ENCODE results near the gene TUBA1C. TPM values are rescaled to one million over a fixed set of nuclear protein-coding genes. Genes with fewer than 3 reads are reported as not detected.
"Not testable (repeated sequence)": the region's sequence is repeated elsewhere in the genome, so short reads cannot be mapped to it uniquely, and the experiment has no call there.

TUBA1C gene
- total RNA-seq, 1 donor from 2014 or later, result 355 TPM

DNA sequence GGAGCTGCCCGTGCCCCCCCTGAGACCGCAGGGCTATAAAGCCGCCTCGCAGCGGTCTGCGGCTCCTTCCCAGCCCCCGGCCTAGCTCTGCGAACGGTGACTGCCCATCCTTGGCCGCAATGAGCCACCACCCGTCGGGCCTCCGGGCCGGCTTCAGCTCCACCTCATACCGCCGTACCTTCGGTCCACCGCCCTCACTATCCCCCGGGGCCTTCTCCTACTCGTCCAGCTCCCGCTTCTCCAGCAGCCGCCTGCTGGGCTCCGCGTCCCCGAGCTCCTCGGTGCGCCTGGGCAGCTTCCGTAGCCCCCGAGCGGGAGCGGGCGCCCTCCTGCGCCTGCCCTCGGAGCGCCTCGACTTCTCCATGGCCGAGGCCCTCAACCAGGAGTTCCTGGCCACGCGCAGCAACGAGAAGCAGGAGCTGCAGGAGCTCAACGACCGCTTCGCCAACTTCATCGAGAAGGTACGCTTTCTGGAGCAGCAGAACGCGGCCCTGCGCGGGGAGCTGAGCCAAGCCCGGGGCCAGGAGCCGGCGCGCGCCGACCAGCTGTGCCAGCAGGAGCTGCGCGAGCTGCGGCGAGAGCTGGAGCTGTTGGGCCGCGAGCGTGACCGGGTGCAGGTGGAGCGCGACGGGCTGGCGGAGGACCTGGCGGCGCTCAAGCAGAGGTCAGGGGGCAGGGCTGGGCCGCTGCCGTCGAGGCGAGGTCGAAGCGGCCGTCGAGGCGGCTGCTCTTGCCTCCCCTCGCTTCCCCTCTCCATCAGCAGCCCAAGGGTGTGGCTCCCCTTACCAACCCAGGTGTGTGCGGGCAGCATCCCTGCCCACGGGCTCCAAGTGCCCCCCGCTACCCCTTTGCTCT lies 30.4 kb downstream of the TUBA1C start, which contains the start of gene PRPH:
Gene PRPH (plus strand): TSS at position 66 of the 855 bp plus-strand sequence. CDS start 54 bp downstream, at position 120.
- H3K4me3 Mint-ChIP-seq (ENCODE audit: low read depth), result no peak within 1 kb of the TSS
- no peak for DNase-seq (ENCODE audit: low spot score)
- H3K9me3 Mint-ChIP-seq, result no peaks in the 10 kb centered on the region
- H3K36me3 Mint-ChIP-seq (ENCODE audit: low read depth), result no peaks in the 10 kb centered on the region
- no peak within 1 kb of the TSS for H3K27ac Mint-ChIP-seq
- peaks cover 17% of the 10 kb centered on the region for H3K4me1 Mint-ChIP-seq (ENCODE audit: low read depth)
- peaks cover 53% of the 10 kb centered on the region for H3K27me3 Mint-ChIP-seq (ENCODE audit: low read depth)
- intact Hi-C loops (cut with micrococcal nuclease), result loop anchor here (5.0 kb wide), 1 partner anchor 217 kb away; no protein-coding TSS in a partner anchor

DNA sequence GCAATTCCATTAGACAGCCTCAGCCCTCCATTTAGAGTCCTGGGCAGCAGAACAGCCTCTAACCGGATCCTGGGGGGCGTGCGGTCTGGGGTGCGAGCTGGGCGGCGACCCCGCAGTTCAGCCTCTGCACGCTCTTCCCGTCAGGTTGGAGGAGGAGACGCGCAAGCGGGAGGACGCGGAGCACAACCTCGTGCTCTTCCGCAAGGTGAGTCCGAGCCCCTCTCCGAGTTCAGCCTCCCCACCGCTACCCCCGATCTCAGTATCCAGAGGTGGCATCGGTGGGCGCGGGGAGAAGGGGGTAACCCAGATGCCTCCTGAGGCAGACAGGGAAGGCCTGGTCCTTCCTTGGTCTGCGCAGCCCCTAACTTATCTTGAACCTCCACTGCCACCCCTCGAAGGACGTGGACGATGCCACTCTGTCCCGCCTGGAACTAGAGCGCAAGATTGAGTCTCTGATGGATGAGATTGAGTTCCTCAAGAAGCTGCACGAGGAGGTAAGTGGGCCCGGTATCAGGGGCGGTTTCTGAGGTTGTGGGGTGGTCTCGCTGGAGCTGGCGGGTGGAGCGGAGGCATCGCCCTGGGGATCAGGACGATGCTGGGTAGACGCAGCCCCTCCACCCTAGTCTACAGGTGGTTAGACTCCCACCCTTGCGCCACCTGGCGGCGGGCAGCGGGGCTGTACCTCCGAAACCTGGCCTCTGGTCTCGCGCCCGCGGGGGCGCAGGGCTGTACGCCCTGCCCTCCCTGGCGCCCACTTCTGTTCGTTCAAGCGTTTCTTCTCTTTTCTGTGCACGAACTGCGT lies 31.4 kb downstream of the TUBA1C start:
- Mint-ChIP-seq H3K27ac (no peak overlapping the region), H3K4me1 (ENCODE audit: low read depth) (peaks cover 17% of the 10 kb centered on the region), H3K36me3 (ENCODE audit: low read depth) (no peaks in the 10 kb centered on the region), H3K9me3 (no peaks in the 10 kb centered on the region), H3K4me3 (ENCODE audit: low read depth) (peak overlapping the region; percentile 57), H3K27me3 (ENCODE audit: low read depth) (peaks cover 52% of the 10 kb centered on the region)
- intact Hi-C loops (cut with micrococcal nuclease), result loop anchor here (1.0 to 5.0 kb wide), 2 partner anchors 46 to 216 kb away; no protein-coding TSS in a partner anchor
- DNase-seq (ENCODE audit: low spot score), result peak; percentile 56

DNA sequence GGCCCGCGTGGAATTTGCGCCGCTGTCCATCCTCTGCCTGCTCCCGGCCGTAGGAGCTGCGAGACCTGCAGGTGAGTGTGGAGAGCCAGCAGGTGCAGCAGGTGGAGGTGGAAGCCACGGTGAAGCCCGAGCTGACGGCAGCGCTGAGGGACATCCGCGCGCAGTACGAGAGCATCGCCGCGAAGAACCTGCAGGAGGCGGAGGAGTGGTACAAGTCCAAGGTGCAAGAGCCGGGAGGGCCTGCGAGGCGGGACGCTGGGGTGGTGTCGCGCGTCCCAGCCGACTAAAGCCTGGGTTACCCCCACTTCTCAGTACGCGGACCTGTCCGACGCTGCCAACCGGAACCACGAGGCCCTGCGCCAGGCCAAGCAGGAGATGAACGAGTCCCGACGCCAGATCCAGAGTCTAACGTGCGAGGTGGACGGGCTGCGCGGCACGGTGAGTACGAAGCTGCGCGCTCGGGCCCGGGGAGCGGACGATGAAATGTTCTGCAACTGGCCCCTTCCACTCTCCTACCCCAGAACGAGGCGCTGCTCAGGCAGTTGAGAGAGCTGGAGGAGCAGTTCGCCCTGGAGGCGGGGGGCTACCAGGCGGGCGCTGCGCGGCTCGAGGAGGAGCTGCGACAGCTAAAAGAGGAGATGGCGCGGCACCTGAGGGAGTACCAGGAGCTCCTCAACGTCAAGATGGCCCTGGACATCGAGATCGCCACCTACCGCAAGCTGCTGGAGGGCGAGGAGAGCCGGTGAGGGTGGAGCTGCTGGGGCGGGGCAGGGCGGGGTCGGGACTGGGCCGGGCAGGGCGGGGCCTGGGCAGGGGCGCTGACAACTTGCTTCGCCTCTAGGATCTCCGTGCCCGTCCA lies 32.2 kb downstream of the TUBA1C start:
- Mint-ChIP-seq H3K27ac (no peak overlapping the region), H3K36me3 (ENCODE audit: low read depth) (no peaks in the 10 kb centered on the region), H3K4me1 (ENCODE audit: low read depth) (peaks cover 23% of the 10 kb centered on the region), H3K9me3 (no peaks in the 10 kb centered on the region), H3K27me3 (ENCODE audit: low read depth) (peaks cover 46% of the 10 kb centered on the region), H3K4me3 (ENCODE audit: low read depth) (peak overlapping the region; percentile 57)
- peak; percentile 36 for DNase-seq (ENCODE audit: low spot score)
- intact Hi-C loops (cut with micrococcal nuclease), result loop anchor here (1.0 to 5.0 kb wide), 3 partner anchors 9 to 215 kb away; no protein-coding TSS in a partner anchor

DNA sequence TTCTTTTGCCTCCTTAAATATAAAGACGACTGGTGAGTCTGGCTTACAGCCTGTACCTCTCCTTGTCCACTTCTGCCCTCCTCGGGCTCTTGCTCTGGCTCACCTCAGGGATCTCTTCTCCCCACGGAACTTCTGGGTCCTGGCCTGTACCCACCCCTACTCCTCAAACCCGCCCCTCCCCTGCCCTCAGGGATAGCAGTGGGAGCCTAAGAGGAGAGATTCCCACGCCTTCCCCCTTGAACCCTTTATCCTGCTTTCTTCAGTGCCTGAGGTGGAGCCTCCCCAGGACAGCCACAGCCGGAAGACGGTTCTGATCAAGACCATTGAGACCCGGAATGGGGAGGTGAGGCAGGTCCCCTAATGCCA lies 32.8 kb downstream of the TUBA1C start:
- peaks cover 23% of the 10 kb centered on the region for H3K4me1 Mint-ChIP-seq (ENCODE audit: low read depth)
- no peak for DNase-seq (ENCODE audit: low spot score)
- peak overlapping the region; percentile 52 for H3K4me3 Mint-ChIP-seq (ENCODE audit: low read depth)
- intact Hi-C loops (cut with micrococcal nuclease), result loop anchor here (1.0 to 5.0 kb wide), 2 partner anchors 9 to 215 kb away; no protein-coding TSS in a partner anchor
- no peaks in the 10 kb centered on the region for H3K36me3 Mint-ChIP-seq (ENCODE audit: low read depth)
- H3K9me3 Mint-ChIP-seq, result no peaks in the 10 kb centered on the region
- H3K27me3 Mint-ChIP-seq (ENCODE audit: low read depth), result peaks cover 46% of the 10 kb centered on the region
- H3K27ac Mint-ChIP-seq, result no peak overlapping the region

DNA sequence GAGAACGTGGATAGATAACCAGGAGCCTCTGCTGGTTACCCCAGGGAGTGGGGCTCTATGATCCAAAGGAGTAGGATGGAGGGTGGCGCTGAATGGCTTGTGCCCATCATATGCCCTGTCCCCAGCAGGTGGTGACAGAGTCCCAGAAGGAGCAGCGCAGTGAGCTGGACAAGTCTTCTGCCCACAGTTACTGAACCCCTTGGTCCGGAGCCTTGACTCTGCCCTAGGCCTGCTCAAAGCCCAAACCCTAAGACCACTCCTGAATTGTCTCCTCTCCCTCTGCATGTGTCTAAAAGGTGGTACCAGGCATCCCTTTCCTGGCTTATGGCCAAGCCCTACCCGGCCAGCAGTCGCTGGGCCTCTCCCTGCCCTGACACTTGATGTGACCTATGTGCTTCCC lies 33.3 kb downstream of the TUBA1C start:
- Mint-ChIP-seq H3K36me3 (ENCODE audit: low read depth) (no peaks in the 10 kb centered on the region), H3K4me1 (ENCODE audit: low read depth) (peaks cover 23% of the 10 kb centered on the region), H3K9me3 (no peaks in the 10 kb centered on the region), H3K4me3 (ENCODE audit: low read depth) (no peak overlapping the region), H3K27ac (no peak overlapping the region), H3K27me3 (ENCODE audit: low read depth) (peaks cover 46% of the 10 kb centered on the region)
- no peak for DNase-seq (ENCODE audit: low spot score)
- intact Hi-C loops (cut with micrococcal nuclease), result loop anchor here (5.0 kb wide), 1 partner anchor 214 kb away; no protein-coding TSS in a partner anchor

DNA sequence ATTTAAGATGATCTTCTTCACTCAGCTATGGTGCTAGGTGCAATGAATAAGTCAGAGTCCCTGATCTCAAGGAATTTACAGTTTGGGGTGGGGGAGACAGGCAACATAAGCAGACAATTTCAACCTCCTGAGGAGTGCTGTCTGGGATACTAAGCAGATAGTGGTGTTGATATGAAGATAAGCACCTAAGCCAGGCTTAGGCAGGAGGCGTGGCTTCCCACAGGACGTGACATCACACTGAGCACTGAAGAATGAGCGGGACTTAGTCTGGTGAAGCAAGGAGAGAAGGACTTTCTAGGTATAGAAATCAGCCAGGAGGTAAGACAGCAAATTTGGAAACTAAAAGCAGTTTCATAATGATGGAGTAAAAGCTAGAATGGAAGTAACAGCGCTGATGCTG lies 36.9 kb downstream of the TUBA1C start:
- Mint-ChIP-seq H3K27ac (no peak overlapping the region), H3K4me1 (ENCODE audit: low read depth) (peaks cover 16% of the 10 kb centered on the region), H3K9me3 (no peaks in the 10 kb centered on the region)

DNA sequence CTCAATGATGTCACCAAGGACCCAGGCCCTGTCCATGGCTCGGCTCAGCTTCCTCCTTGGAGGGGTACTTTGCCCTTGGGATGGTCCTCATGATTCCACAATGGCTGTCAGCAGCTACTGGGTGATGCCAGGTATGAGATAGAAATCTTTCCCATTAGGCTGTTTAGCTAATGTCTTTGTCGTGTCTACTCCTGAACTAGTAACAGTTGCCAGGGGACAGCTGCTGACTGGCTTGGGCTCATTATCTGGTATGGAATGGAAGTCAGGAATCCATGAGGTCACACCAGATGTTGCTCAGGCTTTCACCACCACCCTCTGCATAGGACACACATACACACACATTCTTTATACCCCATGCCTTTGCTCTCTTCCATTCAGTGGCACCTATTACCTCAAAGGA lies 39.3 kb downstream of the TUBA1C start:
- Mint-ChIP-seq H3K4me1 (ENCODE audit: low read depth) (peaks cover 11% of the 10 kb centered on the region), H3K27me3 (ENCODE audit: low read depth) (peaks cover 18% of the 10 kb centered on the region), H3K9me3 (no peaks in the 10 kb centered on the region), H3K4me3 (ENCODE audit: low read depth) (no peak overlapping the region), H3K27ac (no peak overlapping the region), H3K36me3 (ENCODE audit: low read depth) (no peaks in the 10 kb centered on the region)
- DNase-seq (ENCODE audit: low spot score), result no peak
- intact Hi-C loops (cut with micrococcal nuclease), result no loop called here

More for the DNA sequence above, 36.9 kb downstream of the TUBA1C start:
- Mint-ChIP-seq H3K36me3 (ENCODE audit: low read depth) (no peaks in the 10 kb centered on the region), H3K27me3 (ENCODE audit: low read depth) (peaks cover 29% of the 10 kb centered on the region), H3K4me3 (ENCODE audit: low read depth) (no peak overlapping the region)
- intact Hi-C loops (cut with micrococcal nuclease), result no loop called here
- peak; percentile 26 for DNase-seq (ENCODE audit: low spot score)

DNA sequence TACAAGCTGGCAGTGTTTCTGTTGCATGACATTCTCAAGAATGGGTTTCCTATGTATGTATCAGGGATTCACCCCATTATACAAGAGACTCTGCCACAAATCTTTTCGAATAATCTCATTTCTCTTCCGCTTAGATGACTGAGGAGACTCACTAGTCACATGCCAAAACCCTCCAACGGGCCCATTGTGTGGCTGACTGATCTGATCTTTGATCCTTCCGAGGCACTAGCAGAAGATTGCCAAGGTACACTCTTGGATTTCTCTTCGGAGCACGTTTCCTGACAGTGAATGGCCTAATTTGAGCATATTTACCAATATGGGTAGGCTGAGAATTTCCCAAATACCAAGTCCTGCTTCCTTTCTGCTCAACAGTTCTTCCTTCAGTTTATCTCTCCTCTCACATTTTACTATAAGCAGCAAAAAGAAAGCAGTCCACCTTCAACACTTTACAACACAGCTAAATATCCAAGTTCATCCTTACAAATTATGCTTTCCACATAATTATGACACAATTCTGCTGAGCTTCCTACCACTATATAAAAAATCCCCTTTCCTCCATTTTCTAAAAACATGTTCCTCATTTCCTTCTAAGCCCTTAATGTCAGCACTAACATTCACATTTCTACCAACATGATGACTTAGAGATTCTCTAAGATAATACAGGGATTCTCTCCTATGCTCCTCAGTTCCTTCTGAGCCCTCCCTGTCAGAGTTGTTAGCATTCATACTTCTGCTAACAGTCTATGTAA lies 41.1 kb downstream of the TUBA1C start:
- Mint-ChIP-seq H3K9me3 (no peaks in the 10 kb centered on the region), H3K27me3 (ENCODE audit: low read depth) (peaks cover 32% of the 10 kb centered on the region), H3K4me3 (ENCODE audit: low read depth) (no peak overlapping the region), H3K4me1 (ENCODE audit: low read depth) (peaks cover 11% of the 10 kb centered on the region), H3K36me3 (ENCODE audit: low read depth) (no peaks in the 10 kb centered on the region), H3K27ac (no peak overlapping the region)
- DNase-seq (ENCODE audit: low spot score), result no peak
- intact Hi-C loops (cut with micrococcal nuclease), result no loop called here

DNA sequence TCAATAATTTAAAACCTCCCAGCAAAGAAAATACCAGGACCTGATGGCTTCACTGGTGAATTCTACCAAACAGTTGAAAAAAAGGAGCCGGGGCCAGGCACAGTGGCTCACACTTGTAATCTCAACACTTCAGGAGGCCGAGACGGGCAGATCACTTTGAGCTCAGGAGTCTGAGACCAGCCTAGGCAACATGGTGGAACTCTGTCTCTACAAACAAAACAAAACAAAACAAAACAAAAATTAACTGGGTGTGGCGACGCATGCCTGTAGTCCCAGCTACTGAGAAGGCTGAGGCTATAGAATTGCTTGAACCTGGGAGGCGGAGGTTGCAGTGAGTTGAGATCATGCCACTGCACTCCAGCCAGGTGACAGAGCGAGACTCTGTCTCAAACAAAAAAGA lies 44.5 kb downstream of the TUBA1C start:
- peaks cover 5% of the 10 kb centered on the region for H3K4me1 Mint-ChIP-seq (ENCODE audit: low read depth)
- H3K27me3 Mint-ChIP-seq (ENCODE audit: low read depth), result peaks cover 40% of the 10 kb centered on the region
- intact Hi-C loops (cut with micrococcal nuclease), result no loop called here
- H3K9me3 Mint-ChIP-seq, result no peaks in the 10 kb centered on the region
- H3K4me3 Mint-ChIP-seq (ENCODE audit: low read depth), result no peak overlapping the region
- no peak for DNase-seq (ENCODE audit: low spot score)
- no peak overlapping the region for H3K27ac Mint-ChIP-seq
- no peaks in the 10 kb centered on the region for H3K36me3 Mint-ChIP-seq (ENCODE audit: low read depth)

DNA sequence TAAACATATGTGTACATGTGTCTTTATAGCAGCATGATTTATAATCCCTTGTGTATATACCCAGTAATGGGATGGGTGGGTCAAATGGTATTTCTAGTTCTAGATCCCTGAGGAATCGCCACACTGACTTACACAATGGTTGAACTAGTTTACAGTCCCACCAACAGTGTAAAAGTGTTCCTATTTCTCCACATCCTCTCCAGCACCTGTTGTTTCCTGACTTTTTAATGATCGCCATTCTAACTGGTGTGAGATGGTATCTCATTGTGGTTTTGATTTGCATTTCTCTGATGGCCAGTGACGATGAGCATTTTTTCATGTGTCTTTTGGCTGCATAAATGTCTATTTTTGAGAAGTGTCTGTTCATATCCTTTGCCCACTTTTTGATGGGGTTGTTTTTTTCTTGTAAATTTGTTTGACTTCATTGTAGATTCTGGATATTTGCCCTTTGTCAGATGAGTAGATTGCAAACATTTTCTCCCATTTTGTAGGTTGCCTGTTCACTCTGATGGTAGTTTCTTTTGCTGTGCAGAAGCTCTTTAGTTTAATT lies 45.6 kb downstream of the TUBA1C start:
- intact Hi-C loops (cut with micrococcal nuclease); H3K4me1 Mint-ChIP-seq (ENCODE audit: low read depth); H3K36me3 Mint-ChIP-seq (ENCODE audit: low read depth); H3K4me3 Mint-ChIP-seq (ENCODE audit: low read depth); H3K9me3 Mint-ChIP-seq; H3K27ac Mint-ChIP-seq; DNase-seq (ENCODE audit: low spot score): not testable (repeated sequence)
- H3K27me3 Mint-ChIP-seq (ENCODE audit: low read depth), result peaks cover 37% of the 10 kb centered on the region

DNA sequence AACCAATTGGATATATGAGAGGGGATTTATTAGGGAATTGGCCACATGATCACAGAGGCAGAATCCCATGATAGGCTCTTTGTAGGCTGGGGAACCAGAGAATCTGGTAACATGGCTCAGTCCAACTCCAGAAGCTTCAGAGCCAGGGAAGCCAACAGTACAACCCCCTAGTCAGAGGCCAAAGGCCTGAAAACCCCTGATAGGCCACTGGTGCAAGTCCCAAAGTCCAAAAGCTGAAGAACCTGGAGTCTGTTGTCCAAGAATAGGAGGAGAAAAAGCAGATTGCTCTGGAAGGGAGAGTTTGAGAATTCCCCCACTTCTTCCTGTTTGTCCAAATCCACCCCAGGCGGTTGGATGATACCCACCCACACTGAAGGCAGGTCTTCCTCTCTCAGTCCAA lies 49.9 kb downstream of the TUBA1C start:
- Mint-ChIP-seq H3K27ac (no peak overlapping the region), H3K36me3 (ENCODE audit: low read depth) (no peaks in the 10 kb centered on the region), H3K4me1 (ENCODE audit: low read depth) (no peaks in the 10 kb centered on the region), H3K9me3 (no peaks in the 10 kb centered on the region), H3K27me3 (ENCODE audit: low read depth) (peaks cover 19% of the 10 kb centered on the region), H3K4me3 (ENCODE audit: low read depth) (no peak overlapping the region)
- no peak for DNase-seq (ENCODE audit: low spot score)
- intact Hi-C loops (cut with micrococcal nuclease), result no loop called here
